GM10248 (cell line): ENCODE data around the gene NES.

Source experiments
- CTCF ChIA-PET: fragments of 300-600 bp; sonication (Branson Sonifier 250); formaldehyde crosslinking; extraction: SDS; loops from one replicate; lab custom pipeline; 2021; ENCODE audit warnings: antibody characterized with exemption; lab: Yijun Ruan, JAX
- POLR2A ChIA-PET: fragments of 350-650 bp; sonication (Branson Sonifier 250); formaldehyde crosslinking; extraction: SDS; loops from one replicate; lab custom pipeline; 2020; ENCODE audit warnings: antibody characterized with exemption; lab: Yijun Ruan, JAX
- DNase-seq: peaks from one replicate; pipeline ENCODE4 v3.0.0; 2012; ENCODE audit errors: extremely low spot score
- CTCF ChIP-seq: IDR thresholded peaks from 2 replicates; pipeline ENCODE4 v1.5.1; 2012; ENCODE audit warnings: mild to moderate bottlenecking, low read depth; ENCODE audit errors: extremely low read depth, missing control alignments, control extremely low read depth

The NES gene

DNA sequence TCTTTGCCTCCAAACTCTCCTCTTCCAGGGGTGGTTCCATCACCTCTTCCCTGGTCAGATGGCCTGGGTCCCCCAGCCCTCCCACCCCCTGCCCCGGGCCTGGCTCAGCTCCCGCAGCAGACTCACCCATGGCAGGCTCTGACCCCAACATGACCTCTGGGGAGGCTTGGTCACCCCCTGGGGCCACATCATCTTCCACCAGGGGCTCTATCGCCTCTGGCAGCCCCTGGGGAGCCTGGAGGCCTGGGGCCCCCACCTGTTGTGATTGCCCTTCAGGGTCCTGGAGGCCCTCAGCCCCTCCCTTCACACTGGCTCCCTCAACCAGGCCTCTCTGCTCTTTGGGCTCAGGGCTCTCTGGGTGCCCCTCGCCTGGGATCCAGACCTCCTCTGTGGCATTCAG lies 6.4 kb downstream of the NES start:
- ChIA-PET CTCF (interaction anchor here (0.8 to 25.5 kb wide), 2 partner anchors 7 to 9 kb away, joined by 3 to 431 read pairs; no protein-coding TSS in a partner anchor), POLR2A (no interaction called here)

GRCh38 chr1:156670359-156670758 lies 6.8 kb downstream of the NES start:
- ChIA-PET CTCF (interaction anchor here (0.8 to 25.5 kb wide), 4 partner anchors 8 to 21 kb away, joined by 3 to 431 read pairs (median 4); no protein-coding TSS in a partner anchor), POLR2A (no interaction called here)
- no peak for TF ChIP-seq CTCF
- DNase-seq = no peak

More for the DNA sequence above, 6.4 kb downstream of the NES start:
- no peak for DNase-seq
- TF ChIP-seq CTCF = no peak

DNA sequence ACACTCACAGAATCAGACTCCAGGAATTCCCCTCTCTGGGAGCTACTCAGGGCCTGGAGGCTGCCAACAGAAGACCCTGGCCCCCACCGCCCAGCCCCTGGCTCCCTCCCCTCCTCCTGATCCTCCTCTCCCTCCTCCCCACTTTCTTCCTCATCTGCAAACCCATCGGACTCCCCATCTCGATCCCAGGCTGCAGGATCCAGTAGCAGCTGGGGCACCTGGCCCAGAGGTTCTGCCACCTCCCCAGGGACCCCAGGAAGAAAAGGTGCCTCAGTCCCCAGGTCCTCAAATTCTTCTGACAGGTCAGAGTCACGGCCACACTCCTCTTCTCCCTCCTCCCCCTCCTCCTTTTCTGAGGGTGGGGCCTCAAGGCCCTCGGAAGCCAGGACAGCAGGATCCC lies 7.4 kb downstream of the NES start:
- CTCF ChIA-PET = interaction anchor here (0.8 to 25.5 kb wide), 4 partner anchors 8 to 21 kb away, joined by 3 to 431 read pairs (median 4); no protein-coding TSS in a partner anchor
- TF ChIP-seq CTCF = no peak
- POLR2A ChIA-PET = no interaction called here
- no peak for DNase-seq

GRCh38 chr1:156668801-156669637 lies 8.2 kb downstream of the NES start:
- no peak for TF ChIP-seq CTCF
- CTCF ChIA-PET = interaction anchor here (1.7 to 25.5 kb wide), 2 partner anchors 8 to 22 kb away, joined by 4 to 431 read pairs; no protein-coding TSS in a partner anchor
- POLR2A ChIA-PET = no interaction called here
- no peak for DNase-seq

DNA sequence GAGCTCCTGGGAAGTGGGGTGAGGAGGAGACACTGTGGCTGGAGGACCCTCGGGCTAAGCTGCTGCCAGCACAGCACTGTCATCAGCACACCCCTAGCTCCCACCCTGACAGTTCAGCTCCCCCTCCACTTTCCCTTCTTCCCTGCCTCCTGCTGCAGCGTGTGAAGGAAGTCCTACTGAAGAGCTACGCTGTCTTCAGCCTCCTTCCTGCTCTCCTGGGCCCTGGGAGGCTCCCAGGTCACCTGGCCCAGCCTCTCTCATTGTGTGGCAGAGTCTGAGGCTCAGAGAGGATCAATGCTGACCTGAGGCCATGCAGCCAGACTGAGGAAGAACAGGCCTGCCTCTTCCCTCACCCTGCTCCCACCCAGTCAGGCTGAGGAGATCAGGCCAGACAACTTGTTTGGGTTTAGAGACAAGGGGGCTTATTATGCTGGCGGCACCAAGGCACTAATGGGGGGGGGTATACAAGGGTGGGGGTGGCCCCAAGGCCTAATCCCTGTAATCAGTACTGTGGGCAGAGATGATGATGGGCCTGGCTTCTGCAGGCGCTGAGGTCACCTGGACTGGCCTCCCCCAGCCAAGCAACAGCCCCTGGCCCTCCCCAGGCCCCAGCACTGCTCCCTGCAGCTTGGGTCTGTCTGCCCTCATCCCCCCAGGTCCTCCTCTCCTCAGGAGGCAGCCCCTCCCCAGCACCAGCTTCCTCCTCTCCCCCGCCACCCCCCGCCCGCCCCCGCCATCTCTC lies 9.1 kb downstream of the NES start:
- ChIA-PET POLR2A (no interaction called here), CTCF (interaction anchor here (0.7 to 25.5 kb wide), 5 partner anchors 7 to 58 kb away, joined by 3 to 431 read pairs (median 3); partner anchors contain the start of gene NES)
- no peak for TF ChIP-seq CTCF
- no peak for DNase-seq

DNA sequence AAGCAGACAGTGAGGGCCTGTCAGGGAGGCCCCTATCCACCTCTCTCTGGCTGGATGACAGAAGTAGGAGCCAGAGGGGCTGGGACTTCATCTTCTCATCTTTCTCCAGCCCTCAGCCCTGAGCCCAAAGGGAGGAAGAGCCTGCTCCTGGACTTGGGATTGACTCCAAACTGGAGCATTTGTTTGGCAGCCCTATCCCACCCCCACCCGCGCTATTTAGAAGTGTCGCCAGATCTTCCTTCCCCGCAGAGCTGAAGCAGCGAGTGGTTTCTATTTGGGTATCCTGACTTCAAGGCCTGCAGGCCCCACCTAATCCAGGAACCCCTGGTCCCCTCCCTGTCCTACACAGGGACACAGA lies 9.6 kb downstream of the NES start:
- ChIA-PET CTCF (interaction anchor here (0.7 to 25.5 kb wide), 5 partner anchors 6 to 58 kb away, joined by 3 to 431 read pairs (median 3); partner anchors contain the start of gene NES), POLR2A (no interaction called here)
- DNase-seq = no peak
- TF ChIP-seq CTCF = no peak
